NCI-H2196 (cell line): ENCODE data around the gene SRGAP2B.
"Not testable (repeated sequence)": the region's sequence is repeated elsewhere in the genome, so short reads cannot be mapped to it uniquely, and the experiment has no call there.

Source experiments
- DNase-seq: peaks from one replicate; lab custom pipeline; 2025; ENCODE audit not compliant: unreplicated experiment; lab: John Stamatoyannopoulos, UW

Gene SRGAP2B

GRCh38 chr1:145047553-145047952 lies 47.6 kb downstream of the SRGAP2B start:
- DNase-seq = not testable (repeated sequence)

- DNase-seq = not testable (repeated sequence)
These were observed 49.4 kb downstream of the SRGAP2B start for GRCh38 chr1:145045571-145046273.

GRCh38 chr1:145041519-145041918 lies 53.6 kb downstream of the SRGAP2B start:
- DNase-seq = not testable (repeated sequence)

- DNase-seq = not testable (repeated sequence)
These were observed 59.1 kb downstream of the SRGAP2B start for GRCh38 chr1:145036019-145036418.

- not testable (repeated sequence) for DNase-seq
These were observed 61.6 kb downstream of the SRGAP2B start for GRCh38 chr1:145033523-145033922.

- not testable (repeated sequence) for DNase-seq
These were observed 67.9 kb downstream of the SRGAP2B start for GRCh38 chr1:145027251-145027650.

- DNase-seq = not testable (repeated sequence)
These were observed 69.8 kb downstream of the SRGAP2B start for GRCh38 chr1:145025286-145025685.

GRCh38 chr1:145022259-145022658 lies 72.9 kb downstream of the SRGAP2B start:
- DNase-seq = not testable (repeated sequence)

GRCh38 chr1:145021749-145022148 lies 73.4 kb downstream of the SRGAP2B start:
- DNase-seq = not testable (repeated sequence)

- DNase-seq = not testable (repeated sequence)
These were observed 75.4 kb downstream of the SRGAP2B start for GRCh38 chr1:145019709-145020108.

- not testable (repeated sequence) for DNase-seq
These were observed 77.4 kb downstream of the SRGAP2B start for GRCh38 chr1:145017725-145018124.

GRCh38 chr1:145016492-145016862 lies 78.7 kb downstream of the SRGAP2B start:
- DNase-seq = not testable (repeated sequence)

GRCh38 chr1:145015744-145016491 lies 79.2 kb downstream of the SRGAP2B start:
- not testable (repeated sequence) for DNase-seq

- DNase-seq = not testable (repeated sequence)
These were observed 81.8 kb downstream of the SRGAP2B start for GRCh38 chr1:145013353-145013752.

GRCh38 chr1:145011811-145012210 lies 83.3 kb downstream of the SRGAP2B start:
- not testable (repeated sequence) for DNase-seq

- DNase-seq = not testable (repeated sequence)
These were observed 84.5 kb downstream of the SRGAP2B start for GRCh38 chr1:145010580-145010979.

- not testable (repeated sequence) for DNase-seq
These were observed 85.2 kb downstream of the SRGAP2B start for GRCh38 chr1:145009928-145010327.

GRCh38 chr1:145008388-145008787 lies 86.7 kb downstream of the SRGAP2B start:
- not testable (repeated sequence) for DNase-seq

GRCh38 chr1:145005142-145005541 lies 90.0 kb downstream of the SRGAP2B start:
- DNase-seq = not testable (repeated sequence)

GRCh38 chr1:145001381-145001780 lies 93.7 kb downstream of the SRGAP2B start:
- DNase-seq = not testable (repeated sequence)

GRCh38 chr1:145000743-145001326 lies 94.3 kb downstream of the SRGAP2B start:
- not testable (repeated sequence) for DNase-seq
